GM12891 (cell line): ENCODE data around the gene COL2A1.
A peak's percentile ranks its signal among the peaks of the same experiment; 100 is the strongest.

ENCODE experiments used
- DNase-seq: peaks from one replicate; pipeline ENCODE4 v3.0.0; 2011; ENCODE audit warnings: low spot score; ENCODE audit not compliant: insufficient read length
- FAIRE-seq: peaks from 2 replicates; lab custom pipeline; 2011; peaks lifted over from hg19 to GRCh38; lab: Jason Lieb, UNC
- PAX5 ChIP-seq: IDR thresholded peaks from 2 replicates; pipeline ENCODE4 v1.6.1; 2011; ENCODE audit warnings: low read length, moderate library complexity, mild to moderate bottlenecking; ENCODE audit not compliant: insufficient read depth, severe bottlenecking
- POLR2A ChIP-seq: IDR thresholded peaks from 2 replicates; pipeline ENCODE4 v1.6.1; 2011; ENCODE audit warnings: low read depth, low read length, control low read depth
- POLR2AphosphoS5 ChIP-seq: IDR thresholded peaks from 2 replicates; pipeline ENCODE4 v1.6.1; 2011; ENCODE audit warnings: low read depth, low read length, control low read depth
- POU2F2 ChIP-seq: IDR thresholded peaks from 2 replicates; pipeline ENCODE4 v1.6.1; 2011; ENCODE audit warnings: low read depth, mild to moderate bottlenecking, control low read depth, low read length, moderate library complexity
- SPI1 ChIP-seq: IDR thresholded peaks from 2 replicates; pipeline ENCODE4 v1.6.1; 2011; ENCODE audit warnings: low read depth, low read length, control low read depth
- TAF1 ChIP-seq: IDR thresholded peaks from 2 replicates; pipeline ENCODE4 v1.6.1; 2011; ENCODE audit warnings: low read depth, low read length, control low read depth

COL2A1 gene

DNA sequence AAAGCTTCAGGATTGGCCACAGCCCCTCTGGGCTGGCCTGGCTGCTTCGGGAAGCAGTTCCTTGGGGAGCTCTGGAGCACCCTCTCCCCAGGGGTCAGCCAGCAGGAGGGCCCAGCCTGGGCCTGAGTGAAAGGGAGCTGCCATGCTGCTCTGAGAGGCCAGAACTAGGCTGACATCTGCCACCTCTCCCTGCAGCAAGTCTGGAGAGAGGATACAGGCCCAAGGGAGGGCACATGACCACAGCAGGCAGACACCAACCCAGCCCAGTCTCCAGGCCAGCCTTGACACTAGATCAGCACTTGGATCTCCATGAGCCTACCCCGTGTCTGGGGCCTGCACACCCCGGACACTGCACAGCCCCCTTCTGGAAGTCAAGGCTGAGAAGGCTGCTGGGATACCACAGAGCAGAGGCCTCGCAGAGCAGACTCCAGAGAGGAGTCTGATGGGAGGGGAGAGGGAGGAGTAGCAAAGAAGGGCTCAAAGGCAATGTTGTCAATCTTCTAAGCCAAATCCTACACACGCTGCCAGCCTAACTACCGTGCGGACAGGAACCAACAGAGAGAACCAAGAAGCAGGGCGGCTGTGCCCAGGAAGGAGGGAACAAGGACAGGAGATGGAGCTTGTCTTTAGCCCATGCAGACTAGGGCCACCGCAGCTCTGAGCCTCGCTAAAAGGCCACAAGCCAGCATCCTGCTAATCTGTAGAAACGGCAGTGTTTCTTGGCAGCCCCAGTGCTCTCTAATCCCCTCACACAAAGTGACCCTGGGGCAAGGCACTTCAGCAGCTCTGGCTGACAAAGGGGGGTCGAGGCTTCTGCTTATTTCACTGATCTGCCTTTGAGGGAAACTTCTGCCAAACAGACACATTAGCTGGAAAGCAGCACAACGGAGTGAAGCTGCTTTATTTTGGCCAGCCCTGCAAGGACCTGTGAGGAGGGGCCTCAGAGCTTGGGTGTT is 12.9 kb downstream of the COL2A1 start:
- FAIRE-seq (no peak), DNase-seq (no peak)
- TF ChIP-seq SPI1, result no peak
- TF ChIP-seq POLR2A, result no peak

DNA sequence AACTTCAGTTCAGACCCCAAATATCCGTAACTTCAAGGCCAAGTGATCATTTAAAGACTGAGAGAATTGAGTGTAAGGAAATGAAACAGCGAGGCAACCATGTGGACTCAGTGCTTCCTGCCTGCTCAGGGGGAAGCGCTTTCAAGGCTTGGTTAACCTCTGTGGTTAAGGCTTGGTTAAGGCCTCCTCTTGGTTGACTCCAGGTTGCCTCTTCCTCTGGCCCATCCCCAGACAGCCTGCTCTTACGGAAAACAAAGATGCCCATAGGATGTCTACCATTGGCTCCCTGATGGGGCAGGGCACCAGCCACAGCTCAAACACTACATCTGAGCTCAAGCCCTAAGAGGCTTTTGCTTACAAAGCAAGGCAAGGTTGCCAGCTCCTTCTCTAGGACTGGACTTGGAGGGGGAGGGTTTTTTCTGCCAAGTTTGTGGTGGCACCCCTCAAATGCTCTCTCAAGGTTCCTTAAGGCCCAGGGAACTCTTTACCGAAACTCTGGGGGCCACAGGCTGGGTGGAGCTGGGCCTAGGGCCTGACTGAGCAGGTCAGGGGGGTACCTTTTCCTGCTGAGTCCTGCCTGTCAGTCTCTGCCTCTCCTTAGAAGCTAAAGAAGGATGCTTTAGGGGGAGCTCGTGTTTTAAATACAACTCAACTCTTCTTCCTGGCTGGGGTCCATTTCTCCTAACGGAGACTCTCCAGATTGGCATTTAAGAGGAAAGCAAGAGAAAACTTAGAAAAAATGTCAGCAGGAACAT is 13.7 kb downstream of the COL2A1 start:
- TF ChIP-seq SPI1 (peak; percentile 81), TAF1 (no peak)
- peak; percentile 97 for FAIRE-seq

DNA sequence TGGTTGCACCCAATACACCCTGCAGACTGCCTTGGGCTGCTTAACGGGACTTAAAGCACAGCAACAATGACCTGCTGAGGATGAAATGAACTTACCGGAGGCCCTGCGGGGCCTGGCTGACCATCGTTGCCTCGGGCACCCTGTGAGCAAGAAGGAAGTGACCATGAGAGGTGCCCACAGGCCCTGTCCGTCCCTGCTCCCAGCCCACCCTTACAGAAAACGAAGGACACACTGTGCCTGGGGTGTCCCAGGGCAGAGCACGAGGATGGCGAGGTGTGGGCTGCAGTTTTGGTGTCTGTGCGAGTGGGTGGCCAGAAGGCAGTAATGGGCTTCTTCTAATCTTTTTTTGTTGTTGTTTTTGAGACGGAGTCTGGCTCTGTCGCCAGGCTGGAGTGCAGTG is 14.6 kb downstream of the COL2A1 start:
- no peak for TF ChIP-seq PAX5
- TF ChIP-seq TAF1, result no peak
- TF ChIP-seq POLR2A, result no peak
- no peak for TF ChIP-seq SPI1
- TF ChIP-seq POU2F2, result no peak
- no peak for TF ChIP-seq POLR2AphosphoS5
- FAIRE-seq (peak; percentile 41), DNase-seq (no peak)

More for the DNA sequence above, 13.7 kb downstream of the COL2A1 start:
- DNase-seq, result peak; percentile 72

DNA sequence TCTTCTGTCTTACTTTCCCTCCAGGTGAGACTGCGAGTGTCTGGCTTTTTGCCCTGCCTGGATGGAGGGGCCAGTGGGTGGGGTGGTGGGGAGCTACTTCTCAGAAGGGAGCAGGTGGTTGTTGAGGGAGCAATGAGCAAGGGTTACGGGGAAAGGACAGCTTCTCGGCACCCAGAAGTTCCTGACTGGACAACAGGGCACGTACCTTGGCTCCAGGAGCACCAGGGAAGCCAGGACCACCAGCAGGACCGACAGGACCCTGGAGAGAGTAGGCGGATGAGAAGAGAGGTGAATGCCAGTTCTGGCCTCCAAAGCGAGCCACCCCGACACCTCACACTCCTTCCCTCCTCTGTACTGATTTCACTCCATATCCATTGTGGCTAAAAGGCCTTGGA is 15.3 kb downstream of the COL2A1 start:
- no peak for TF ChIP-seq POU2F2
- TF ChIP-seq PAX5, result no peak
- TF ChIP-seq POLR2A, result no peak
- TF ChIP-seq POLR2AphosphoS5, result no peak
- no peak for TF ChIP-seq SPI1
- no peak for TF ChIP-seq TAF1
- FAIRE-seq, result no peak
- DNase-seq, result no peak

DNA sequence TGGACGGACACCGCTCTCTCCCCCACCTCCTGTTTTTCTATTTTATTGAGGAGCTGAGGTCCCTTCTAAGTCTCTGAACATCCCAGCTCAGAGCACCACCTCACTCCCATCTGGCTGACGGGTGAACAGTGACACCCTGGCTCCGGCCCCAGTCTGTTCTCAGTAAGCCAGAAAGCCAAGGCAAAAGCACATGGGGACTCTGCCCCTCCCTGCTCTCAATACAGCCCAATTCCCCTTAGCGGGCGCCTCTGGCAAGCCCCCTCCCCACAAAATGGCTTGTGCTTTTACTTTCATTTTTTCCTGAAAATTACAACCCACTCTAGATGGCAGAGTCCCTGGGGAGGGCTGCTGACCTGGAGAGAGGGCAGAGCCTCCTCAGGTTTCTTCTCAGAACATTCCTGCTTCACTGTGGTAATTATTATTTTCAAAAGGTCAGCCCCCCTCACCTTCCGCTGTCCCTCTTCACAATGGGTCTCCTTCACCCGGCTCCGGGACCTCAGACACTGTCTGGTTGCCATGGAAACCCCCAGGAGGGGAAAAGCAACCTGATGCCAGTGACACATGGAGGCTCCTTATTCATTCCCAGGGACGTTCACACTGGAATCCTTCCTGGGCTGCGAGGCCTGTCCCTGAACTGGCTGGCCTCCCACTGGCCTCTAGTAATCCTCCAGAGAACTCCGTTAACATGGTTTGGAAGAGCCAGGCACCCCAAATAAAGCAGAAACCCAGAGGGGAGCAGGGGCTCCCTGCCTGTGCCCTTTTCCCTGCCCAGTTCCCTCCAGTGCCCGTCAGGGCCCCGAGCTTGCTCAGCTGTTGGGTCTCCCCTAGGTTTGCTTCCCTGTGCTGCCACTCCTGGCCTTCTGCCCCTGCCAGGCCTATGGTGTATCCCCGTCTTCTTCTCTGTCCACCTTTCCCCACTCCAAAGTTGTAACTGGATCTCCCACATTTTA is 15.9 kb downstream of the COL2A1 start:
- DNase-seq, result no peak
- no peak for FAIRE-seq
- TF ChIP-seq PAX5, result no peak

DNA sequence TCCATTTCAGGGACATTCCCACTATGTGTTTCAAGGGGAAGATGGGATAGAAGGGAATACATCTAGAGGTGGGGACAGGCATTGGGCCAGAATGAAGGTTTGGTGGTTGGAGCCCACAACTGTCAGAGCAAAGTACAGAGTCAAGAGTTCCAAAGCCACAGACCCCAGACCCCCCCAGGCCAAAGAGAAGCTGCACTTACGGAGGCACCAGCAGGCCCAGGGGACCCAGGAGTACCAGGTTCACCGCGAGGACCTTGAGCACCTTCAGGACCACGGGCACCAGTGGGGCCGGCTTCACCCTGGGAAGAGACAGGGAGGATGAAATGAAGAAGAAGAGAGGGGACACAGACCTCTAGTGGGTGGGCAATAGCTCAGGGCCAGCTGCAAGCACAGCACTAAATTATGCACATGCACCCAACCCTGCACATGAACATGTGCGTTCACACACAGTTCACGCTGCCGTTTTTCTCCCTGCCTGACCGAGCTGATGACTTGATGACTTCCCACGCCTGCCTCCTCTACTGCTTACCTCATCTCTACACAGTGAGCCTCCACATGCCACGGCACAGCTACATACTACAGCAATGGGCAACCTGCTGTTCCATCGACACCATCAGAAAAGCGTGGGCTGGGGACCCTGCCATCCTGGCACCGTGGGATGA is 16.7 kb downstream of the COL2A1 start:
- DNase-seq (no peak), FAIRE-seq (peak; percentile 47)
- TF ChIP-seq POU2F2 (no peak), POLR2AphosphoS5 (no peak), POLR2A (no peak), SPI1 (no peak), TAF1 (no peak), PAX5 (no peak)

DNA sequence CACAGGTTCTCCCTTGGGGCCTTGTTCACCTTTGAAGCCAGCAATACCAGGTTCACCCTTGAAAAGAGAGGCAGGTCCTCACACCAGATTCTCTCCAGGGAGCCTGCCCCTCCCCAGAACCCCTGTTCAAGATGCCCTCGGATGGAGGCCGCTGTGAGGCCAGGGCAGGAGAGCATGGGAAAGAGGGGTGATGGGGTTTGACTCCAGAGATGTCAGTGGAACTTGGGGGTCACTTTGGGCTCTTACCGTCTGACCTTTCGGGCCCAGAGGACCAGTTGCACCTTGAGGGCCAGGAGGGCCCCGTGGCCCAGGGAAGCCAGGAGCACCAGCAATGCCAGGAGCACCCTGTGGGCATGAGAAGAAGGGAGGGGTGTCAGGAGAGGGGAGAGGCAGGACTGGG is 17.4 kb downstream of the COL2A1 start:
- FAIRE-seq, result no peak

DNA sequence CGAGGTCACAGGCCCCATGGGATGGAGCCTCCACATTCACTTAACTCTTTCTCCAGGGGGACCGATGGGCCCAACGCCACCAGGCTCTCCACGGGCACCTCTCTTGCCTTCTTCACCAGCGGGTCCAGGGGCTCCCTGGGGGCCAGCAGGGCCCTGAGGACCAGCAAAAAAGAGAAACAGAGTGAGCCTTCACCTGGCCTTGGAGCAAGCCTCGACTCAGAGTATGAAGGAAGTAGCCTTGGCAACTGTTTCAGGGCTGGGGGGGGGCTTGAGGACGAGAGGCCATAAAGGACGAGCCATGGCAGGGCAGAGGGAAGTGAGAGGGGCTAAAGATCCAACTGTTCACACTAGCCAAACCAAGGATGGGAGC is 18.0 kb downstream of the COL2A1 start:
- FAIRE-seq (no peak), DNase-seq (no peak)
- TF ChIP-seq POU2F2, result no peak
- no peak for TF ChIP-seq PAX5
- no peak for TF ChIP-seq SPI1
- no peak for TF ChIP-seq POLR2AphosphoS5
- TF ChIP-seq TAF1, result no peak
- TF ChIP-seq POLR2A, result no peak

More for the DNA sequence above, 17.4 kb downstream of the COL2A1 start:
- no peak for TF ChIP-seq TAF1
- TF ChIP-seq POU2F2, result no peak
- TF ChIP-seq POLR2A, result no peak
- TF ChIP-seq PAX5, result no peak
- TF ChIP-seq SPI1, result no peak
- TF ChIP-seq POLR2AphosphoS5, result no peak
- no peak for DNase-seq

DNA sequence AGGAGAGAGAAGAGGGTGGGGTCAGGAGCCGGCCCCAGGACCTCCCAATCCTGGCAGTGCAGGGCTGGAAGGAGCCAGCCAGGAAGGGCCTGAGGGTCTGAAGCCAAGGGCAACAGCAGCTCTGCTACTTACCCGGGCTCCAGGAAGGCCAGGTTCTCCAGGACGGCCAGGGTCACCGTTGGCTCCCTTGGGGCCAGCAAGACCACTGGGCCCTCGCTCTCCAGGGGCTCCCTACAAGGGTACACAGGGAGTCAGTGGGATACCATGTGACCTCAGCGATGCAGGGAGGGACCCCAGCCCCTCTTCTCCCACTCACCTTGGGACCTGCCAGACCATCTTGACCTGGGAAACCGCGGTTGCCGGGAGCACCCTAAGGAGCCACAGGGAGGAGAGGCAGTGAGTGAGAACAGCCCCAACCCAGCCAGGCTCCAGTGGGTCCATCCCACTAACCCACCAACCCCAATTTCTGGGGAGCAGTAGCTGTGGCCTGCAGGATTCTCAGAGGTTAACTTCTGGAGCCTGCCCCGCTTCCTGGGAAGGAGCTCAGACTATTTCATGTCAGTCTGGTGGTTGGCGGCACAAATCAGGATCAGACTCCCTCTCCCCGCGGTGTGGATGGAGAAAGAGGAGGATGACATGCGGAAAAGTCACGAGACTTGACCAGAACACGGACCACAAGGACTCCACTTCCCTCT is 18.5 kb downstream of the COL2A1 start:
- DNase-seq (no peak), FAIRE-seq (no peak)
- no peak for TF ChIP-seq TAF1
- no peak for TF ChIP-seq POLR2A
- TF ChIP-seq PAX5, result no peak
- no peak for TF ChIP-seq POU2F2
- no peak for TF ChIP-seq POLR2AphosphoS5
- no peak for TF ChIP-seq SPI1
